Stimulated activated naive CD4-positive, alpha-beta T cell treated with Interleukin-2 at 50 U/mL for 16 hours (primary cell): ENCODE data around the gene PQBP1.

Experiments
- DNase-seq: peaks from one replicate; lab custom pipeline; 2025; lab: John Stamatoyannopoulos, UW

PQBP1 gene

DNA sequence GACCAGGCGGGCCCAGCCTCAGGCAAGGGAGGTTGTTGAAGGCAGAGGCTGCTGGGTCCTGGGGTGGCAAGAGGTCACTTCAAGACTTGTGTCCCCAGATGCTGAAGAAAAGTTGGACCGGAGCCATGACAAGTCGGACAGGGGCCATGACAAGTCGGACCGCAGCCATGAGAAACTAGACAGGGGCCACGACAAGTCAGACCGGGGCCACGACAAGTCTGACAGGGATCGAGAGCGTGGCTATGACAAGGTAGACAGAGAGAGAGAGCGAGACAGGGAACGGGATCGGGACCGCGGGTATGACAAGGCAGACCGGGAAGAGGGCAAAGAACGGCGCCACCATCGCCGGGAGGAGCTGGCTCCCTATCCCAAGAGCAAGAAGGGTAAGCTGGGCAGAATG is 4.4 kb downstream of the PQBP1 start:
- DNase-seq: no peak

DNA sequence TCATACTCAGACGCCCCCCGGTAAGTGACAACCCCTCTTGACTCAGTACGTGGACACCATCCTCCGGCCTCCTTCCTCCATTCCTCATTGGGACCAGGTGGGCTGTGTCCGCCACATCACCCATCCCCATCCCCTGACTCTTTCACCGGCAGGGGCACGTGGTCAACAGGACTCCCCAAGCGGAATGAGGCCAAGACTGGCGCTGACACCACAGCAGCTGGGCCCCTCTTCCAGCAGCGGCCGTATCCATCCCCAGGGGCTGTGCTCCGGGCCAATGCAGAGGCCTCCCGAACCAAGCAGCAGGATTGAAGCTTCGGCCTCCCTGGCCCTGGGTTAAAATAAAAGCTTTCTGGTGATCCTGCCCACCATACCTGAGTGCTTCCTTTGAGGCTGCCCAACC is 5.0 kb downstream of the PQBP1 start:
- no peak for DNase-seq

DNA sequence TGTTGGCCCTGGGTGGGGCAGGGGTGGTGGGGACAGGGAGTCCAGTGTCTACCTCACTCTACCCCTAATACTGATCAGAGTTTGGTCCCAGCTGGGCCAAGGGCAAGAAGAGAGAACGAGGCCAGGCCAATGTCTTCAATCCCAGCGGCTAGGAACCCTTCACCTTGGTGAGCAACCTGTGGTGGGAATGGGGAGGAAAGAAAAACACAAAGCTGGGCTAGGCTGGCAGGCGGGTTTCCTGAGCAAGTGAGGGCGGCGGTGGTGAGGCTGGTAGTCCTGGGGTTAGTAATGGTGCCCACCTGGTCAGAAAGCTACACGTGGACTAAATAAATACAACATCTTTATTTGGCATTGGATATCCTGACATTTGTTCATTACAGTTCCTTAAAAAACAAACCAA is 5.6 kb downstream of the PQBP1 start:
- DNase-seq: no peak

DNA sequence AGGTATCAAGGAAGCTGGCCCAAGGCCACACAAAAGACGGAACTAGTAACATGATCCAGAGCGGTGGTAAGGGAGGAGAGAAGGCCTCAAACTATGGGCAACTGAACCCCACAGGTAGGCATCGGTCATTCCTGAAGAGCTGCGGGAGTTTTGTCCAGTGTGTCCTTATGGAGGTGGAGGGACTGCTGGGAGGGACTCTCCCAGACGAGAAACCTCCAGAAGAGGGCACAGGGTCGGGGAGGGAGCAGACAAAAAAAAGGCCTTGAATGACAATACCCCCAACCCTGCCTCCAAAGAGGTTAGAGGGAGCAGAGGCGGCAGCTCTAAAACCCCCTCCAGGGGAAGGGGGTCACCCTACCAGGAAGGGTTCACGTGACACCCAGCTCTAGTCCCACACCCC is 6.5 kb downstream of the PQBP1 start:
- DNase-seq: no peak

DNA sequence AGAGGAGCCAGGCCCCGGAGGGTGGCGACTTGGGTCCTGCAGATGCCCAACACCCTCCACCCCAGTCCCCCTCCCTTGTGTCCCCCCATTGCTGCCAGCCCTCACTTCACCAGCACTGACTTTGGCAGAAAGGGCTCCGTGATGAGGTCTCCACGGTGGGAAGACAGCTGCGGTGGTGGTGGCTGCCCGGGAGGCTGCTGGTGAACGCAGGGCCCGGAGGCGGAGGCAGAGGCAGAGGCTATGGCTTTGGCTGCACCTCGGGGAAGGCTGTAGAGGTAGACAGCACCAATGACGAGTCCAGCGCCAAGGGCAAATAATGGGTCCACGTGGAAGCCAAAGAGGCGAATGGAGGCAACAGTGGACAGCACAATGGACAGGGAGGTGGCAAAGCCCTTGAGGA is 6.9 kb downstream of the PQBP1 start:
- no peak for DNase-seq

DNA sequence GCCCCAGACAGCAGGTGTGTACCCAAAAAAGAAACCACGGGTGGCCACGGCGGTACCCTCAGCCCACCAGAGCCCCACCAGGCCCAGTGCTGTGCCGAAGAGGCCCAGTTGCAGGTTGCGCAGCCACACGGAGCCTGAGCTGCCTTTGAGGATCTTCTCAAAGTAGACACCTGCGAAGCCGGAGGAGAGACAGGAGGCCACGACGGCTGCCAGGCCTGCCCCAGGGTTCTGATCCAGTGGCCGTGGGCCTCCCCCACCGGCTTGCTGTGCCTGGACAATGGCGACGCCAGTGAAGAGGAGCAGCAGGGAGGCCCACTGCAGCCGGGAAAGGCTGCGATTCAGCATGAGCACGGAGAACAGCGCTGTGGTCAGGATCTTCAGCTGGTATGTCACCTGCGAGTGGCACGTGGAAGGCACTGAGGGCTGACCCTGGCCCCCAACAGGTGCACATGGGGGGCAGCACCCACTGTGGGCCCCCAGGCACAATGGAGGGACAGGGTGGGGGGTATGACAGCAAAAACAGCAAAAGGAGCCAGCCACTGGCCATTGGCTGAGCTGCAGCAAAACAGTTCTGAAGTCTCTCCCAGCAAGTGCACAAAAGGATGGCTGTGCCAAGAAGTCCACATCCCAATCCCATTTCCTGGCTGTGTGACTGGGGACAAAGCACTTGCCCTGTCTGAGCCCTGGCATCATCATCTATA is 7.5 kb downstream of the PQBP1 start:
- DNase-seq: no peak

DNA sequence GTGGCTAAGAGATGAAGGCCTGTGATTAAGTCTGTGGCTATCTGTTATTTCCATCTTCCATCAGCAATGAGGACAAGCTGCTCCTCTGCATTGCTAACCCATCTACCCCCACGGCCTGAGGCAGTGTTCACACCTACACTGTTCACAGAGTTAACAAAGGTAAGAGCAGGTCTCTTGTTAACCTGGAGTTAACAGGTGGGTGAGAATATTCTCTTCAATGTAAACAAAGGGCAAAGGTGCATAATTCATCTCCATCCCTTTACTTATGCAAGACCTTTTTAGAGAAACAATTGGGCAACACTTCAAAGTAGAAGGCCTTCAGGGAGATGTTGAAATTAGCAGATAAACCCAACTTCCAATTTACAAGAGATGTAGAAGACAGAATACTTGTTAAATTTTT is 10.9 kb downstream of the PQBP1 start:
- no peak for DNase-seq

DNA sequence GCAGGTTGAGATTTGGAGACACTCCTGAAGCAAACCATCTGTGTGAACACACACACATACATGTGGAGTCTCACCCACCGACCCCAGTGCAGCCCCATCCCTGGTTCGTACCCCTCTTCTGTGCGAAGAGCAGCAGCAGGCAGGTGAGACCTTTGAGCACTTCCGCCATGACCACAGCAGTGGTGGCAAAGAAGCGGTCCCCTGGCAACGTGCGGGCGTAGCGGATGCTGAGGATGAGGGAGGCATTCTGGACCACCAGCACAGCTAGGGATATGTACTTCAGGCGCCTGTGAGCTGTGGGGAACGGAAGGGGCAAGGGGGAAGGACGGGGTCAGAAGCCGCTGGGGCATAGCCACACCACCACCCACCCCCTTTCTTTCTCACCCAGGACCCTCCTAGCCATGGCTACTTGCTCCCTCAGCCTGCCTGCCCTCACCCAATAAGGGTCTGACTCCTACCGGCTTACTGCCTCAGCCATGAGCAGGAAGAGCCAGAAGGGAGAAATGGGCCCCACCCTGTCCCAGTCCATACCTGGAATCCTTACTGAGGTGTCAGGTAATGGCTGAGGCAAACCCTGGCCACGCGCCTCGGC is 12.1 kb downstream of the PQBP1 start:
- DNase-seq: no peak

DNA sequence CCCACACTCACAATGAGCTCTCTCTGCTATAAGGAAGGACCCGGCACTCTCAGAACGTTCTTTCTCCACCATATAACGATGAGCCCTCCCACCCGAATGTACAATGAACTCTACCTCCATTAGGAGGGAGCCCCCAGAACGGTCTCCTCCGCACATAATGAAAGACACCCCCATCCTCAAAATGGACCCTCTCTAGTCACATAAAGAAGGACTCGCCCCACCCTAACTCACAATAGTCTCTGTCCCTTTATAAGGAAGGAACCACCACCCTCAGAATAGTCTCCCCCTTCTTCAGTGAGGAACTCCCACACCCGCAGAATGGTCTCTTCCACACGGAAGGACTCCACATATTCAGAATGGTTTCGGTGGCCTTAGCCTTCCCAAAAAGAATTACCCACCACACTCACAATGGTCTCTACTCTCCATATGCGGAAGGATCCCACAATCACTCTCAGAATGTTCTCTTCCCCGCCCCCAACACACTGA is 13.2 kb downstream of the PQBP1 start:
- no peak for DNase-seq

DNA sequence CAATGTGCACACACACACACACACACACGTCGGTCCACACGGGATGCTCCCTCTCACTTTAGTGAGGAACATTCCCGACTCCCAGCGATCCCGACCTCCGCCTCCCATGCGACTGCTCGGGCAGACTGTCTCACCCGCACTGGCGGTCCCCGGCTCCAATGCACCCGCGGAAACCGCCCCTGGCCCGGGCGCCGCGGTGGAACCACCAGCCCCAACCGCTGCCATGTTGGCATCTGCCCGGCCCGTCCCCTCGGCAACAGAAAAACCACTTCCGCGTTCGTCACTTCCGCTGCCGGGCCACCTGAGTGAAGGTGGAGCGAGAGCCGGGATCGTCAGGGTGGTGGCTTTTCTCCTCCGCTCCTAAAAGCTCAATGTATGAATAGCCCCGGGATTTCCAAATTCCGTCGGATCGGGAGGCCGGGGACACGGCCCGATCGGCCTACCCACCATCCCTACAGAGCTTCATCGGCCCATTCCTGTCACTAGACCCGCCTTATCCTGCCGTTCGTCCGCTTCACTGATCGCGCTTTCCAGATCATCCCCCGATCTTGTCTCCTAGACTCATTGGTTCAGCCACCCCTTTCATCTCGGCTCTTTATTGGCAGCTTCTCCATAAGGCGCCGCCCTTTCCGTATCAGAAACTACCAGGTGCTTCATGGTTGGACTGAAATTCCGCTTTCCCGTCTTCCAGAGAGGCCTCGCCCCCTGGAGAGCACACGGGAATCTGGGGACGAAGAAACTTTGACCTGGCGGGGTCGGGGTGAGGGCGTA is 13.9 kb downstream of the PQBP1 start, which contains the start of gene SLC35A2:
SLC35A2 (minus strand) TSS at position 235 of the 771 bp plus-strand sequence; CDS start at position 225, 10 bp downstream.
- DNase-seq: peak; percentile 84

DNA sequence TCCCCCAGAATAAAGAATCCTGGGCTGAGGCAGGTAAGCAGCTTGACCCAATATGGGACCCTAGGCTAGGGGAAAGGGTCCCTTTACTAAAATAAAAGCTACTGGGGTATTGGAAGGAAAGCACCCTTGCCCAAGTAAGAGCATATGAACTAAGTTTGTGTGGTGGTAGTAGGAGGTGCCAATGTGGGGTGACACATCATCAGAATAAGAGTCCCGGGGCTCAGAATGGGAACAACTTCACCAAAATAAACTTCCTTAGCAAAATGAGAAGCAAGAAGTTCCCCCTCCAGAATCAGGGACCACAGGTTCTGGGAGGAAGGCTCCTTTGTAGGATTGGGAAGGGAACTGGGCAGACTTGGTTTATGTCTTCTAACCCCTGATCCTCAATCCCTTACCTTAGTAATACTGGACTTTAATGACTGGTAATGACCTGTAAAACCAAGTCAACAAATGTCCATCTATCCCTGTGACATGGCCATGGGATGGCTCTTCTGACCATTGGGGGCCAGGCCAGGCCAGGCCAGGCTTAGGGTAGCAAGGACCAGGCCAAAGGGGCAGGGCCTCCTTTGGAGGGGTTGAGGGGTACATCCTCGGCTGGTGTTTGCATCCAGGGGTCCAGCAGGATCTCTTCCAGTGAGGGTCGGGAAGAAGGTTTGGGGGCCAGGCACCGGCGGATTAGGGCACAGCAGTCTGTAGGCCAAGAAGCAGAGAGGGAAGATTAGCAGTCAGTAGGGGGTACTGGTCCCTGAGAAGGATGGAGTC is 16.1 kb downstream of the PQBP1 start:
- no peak for DNase-seq

DNA sequence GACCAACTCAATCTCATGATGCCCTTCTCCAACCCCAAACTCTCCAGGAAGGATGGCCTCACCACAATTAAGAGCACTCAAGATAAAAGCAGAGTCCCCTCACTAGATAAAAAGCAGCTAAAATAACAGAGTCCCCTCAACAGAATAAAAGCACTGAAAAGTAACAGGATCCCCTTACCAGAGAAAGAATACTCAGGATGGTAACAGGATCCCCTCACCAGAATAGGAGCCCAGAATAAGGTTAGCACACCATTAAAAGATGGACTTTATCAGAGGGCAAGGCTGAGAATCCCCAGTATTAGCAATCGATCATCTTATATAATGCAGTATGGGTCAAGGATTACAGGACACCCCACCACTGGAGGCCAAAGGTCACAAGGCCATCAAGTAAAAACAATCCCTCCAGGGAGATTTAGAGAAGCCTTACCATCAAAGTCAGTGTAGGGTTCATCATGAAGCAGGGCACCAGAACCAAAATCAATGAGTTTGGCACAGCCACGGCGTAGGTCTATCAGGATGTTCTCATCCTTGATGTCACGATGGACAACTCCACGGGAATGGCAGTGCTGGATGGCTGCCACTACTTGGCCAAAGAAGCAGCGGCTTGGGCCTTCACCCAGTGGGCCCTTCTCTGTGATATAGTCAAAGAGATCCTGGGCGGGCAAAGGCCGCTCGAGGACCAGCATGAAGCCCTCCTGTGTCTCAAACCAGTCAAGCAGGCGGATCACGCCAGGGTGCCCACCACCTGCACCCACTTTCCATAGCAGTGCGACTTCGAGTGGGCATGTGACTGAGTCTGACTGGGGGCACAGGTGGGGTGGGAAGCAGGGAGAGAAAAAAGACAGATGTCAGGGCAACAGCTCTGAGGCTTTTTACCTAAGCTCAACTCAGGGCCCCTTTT is 17.1 kb downstream of the PQBP1 start:
- DNase-seq: no peak

DNA sequence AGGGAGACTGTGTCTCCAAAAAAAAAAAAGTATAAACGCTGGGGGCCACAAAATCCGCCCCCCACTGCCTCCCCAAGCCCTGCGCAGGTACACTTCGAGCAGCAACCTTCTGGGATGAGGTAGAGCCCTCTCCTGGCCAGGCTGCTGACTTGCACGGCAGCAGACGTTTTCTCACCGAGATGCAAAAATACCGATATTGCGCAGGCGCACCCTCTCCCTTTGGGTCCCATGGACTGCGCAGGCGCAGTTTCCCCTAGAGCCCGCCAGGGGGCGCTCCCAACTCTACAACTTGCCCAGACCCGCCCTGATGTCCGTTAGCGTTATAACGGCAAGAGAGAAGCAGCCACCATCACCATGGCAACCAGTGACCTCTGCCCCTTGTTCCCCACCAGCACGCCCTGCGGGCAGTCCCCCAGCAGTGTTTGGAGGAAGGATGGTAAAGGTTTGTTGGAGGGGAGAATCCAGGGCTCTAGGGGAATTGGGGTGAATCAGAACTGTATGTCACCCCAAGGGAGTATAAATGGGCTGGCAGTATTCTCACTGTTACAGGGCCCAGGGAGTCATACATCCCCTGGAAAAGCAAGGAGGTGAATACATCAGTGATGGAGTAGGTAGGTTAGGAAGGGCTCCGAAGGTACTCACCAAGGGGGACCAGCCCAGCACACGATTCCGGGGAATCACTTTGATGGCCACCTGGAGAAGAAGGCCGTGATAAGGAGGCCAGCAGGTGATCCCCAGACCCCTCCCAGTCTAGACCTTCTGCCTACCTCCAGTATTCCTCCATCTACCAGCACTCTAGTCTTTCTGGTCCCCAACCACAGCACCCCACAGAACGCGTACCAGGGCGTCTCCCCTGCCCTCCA is 19.6 kb downstream of the PQBP1 start:
- DNase-seq: peak; percentile 77

DNA sequence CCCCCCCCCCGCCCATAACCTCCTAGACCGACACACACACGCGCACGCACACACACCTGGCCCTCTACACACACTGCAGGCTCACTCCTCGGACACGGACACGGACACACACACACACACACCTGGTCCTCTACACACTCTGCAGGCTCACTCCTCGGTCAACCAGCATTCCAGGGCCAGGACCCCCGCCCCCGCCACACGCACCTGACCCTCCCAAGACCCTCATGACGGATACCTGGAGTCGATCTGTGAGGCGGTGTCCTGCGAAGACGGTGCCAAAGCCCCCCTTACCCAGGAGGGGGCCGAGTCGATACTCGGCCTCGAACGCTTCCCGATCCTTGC is 20.5 kb downstream of the PQBP1 start:
- no peak for DNase-seq

DNA sequence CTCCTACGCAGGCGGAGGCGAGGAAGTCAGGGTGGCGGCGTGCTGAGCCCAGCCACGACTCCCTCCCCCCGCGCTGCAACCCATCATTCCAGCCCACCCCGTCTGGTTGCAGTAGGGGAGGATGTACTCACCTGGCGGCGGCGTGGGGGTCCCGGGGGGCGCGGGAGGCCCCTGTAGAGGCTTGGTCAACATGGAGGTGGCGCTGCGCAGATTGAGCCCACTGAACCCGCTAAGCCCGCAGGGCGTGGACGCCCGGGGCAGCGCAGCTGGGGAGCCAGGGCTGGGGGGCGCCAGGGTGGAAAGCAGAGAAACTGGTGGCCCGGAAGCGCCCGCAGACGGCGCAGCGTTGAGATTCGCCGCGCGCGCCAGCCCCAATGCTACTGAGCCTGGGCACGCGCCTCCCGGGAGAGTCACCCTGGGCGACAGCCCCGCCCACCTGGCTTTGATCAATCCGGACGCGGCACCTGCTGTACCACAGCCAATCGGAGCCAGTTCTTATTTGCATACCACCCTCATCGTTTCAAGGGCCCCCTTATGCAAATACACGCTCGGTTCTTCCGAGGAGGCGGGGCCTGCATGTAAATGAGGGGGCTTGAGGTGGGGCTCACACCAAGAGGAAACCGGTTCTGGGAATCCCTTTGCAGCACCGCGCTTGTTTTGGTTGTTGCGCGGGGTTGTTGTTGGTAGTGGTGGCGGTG is 21.1 kb downstream of the PQBP1 start, which contains the start of gene PIM2:
PIM2 (minus strand) TSS at position 382 of the 698 bp plus-strand sequence; CDS start at position 192, 190 bp downstream.
- peak; percentile 90 for DNase-seq

DNA sequence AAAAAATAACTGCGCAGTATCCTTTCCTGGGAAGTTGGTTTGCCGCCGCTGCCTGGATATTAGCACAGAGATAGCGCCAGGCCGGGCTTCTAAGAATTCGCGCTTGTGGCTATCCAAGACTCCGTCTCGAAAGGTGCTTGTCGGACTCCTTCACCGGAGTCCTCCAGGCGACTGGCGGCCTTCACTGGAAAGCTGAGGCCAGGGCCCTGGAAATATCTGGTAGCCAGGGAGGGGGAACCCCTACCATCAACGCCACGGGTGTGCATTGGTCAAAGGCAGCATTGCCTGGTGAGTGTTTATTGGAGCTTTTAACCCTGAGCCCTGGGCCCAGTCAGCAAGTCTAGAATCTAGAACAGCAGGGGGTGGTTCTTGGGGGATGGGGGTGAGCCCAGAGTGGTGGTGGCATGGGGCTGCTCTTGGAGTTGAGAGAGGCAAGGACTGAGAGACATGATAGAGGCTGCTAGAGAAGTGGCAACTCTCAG is 21.7 kb downstream of the PQBP1 start:
- DNase-seq: peak; percentile 46

DNA sequence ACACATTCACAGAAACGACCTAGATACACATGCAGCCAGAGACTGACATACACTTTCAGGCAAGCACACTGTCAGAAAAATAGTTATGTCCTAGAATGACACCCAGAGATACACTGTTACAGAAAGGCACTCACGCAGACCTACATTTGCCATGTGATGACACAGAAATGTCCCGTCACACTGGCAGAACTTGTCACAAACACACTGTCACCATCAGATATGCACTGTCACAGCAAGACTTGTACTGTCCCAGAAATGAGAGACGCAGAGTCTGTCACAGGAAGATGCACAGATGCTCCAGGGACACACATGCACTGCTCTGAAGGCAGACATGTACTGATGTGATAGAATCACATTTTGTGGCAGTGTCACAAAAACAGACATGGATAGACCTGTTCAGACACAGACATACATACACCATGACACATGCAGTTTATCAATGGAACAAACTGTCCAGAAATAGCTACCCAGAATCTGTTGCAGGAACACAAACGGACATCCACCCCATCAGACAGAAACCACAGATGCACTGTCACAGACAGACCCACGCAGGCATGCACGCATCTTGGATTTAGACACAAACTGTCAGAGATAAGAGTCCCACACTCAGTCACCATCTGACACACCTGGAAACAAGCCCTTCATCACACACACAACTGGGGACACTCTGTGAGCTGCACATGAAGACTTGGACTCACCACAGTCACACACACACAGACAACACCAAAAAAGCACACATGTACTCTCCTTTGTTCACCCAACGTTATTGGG is 22.4 kb downstream of the PQBP1 start:
- peak; percentile 39 for DNase-seq

DNA sequence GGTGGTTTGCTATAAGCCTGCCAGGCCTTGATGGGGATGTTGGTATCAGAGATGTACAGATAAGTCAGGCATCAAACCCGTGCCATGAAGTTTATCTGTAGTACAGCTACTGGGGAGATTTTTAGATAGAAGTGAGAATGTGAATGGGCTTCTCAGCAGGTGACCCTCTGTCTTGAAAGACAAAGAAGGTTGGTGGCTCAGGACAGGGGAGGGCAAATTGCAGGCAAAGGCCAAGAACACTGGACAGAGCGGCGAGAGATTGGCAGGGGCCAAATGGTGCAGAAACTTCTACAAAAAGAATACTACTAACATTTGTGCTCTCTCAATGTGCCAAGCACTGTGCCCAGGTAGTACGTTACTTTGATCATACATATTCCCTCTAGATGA is 23.0 kb downstream of the PQBP1 start:
- no peak for DNase-seq

DNA sequence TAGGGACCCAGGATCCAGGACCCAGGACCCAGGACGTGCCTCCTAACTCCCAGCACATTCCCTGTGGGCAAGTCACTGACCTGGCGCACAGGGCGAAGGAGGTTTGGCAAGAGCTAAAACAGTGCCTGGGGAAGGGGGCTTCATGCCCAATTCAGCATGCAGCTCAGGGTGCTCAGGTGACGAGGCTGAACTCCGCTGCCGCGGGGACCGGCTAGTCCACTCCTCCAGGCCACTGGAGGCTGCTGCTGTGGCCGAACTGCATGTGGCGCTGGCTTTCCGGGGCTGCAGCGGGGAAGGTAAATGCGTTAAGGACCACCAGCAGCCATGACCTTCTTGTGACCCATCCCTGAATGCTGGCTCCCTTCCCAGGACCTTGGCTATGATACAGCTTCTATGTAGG is 26.0 kb downstream of the PQBP1 start:
- DNase-seq: no peak
